GM12864 (cell line): ENCODE measurements around the gene COLQ.

Source experiments
- DNase-seq: peaks from one replicate; pipeline ENCODE4 v3.0.0-alpha.2; 2011; ENCODE audit warnings: low read depth
- H3K4me3 ChIP-seq: 2 replicates; pipeline ENCODE4 v1.5.1; 2011; ENCODE audit warnings: mild to moderate bottlenecking, low read depth, low read length, control low read depth
- CTCF ChIP-seq: IDR thresholded peaks from 2 replicates; pipeline ENCODE4 v1.5.1; 2011; ENCODE audit warnings: low read depth, mild to moderate bottlenecking, moderate library complexity, low read length, control low read depth, inconsistent platforms; ENCODE audit errors: missing control alignments

The COLQ gene

GRCh38 chr3:15551902-15552301 lies 30.4 kb upstream of the COLQ start:
- H3K4me3 ChIP-seq: no peak overlapping the region
- TF ChIP-seq CTCF: no peak
- no peak for DNase-seq

GRCh38 chr3:15549846-15550245 lies 28.3 kb upstream of the COLQ start:
- no peak overlapping the region for H3K4me3 ChIP-seq
- TF ChIP-seq CTCF: no peak
- no peak for DNase-seq

GRCh38 chr3:15542614-15543013 lies 21.1 kb upstream of the COLQ start:
- DNase-seq: no peak
- no peak for TF ChIP-seq CTCF
- H3K4me3 ChIP-seq: no peak overlapping the region

- DNase-seq: no peak
- no peak for TF ChIP-seq CTCF
- no peak overlapping the region for H3K4me3 ChIP-seq
Observed at GRCh38 chr3:15541371-15541770, 19.9 kb upstream of the COLQ start.

- no peak for DNase-seq
- no peak overlapping the region for H3K4me3 ChIP-seq
- no peak for TF ChIP-seq CTCF
Observed at GRCh38 chr3:15539066-15539465, 17.6 kb upstream of the COLQ start.

- no peak overlapping the region for H3K4me3 ChIP-seq
- no peak for TF ChIP-seq CTCF
- no peak for DNase-seq
Observed at GRCh38 chr3:15538345-15538744, 16.8 kb upstream of the COLQ start.

GRCh38 chr3:15536856-15537255 lies 15.3 kb upstream of the COLQ start:
- no peak for DNase-seq

More at GRCh38 chr3:15536856-15537255, 15.3 kb upstream of the COLQ start:
- no peak for TF ChIP-seq CTCF
- H3K4me3 ChIP-seq: no peak overlapping the region
